SK-N-SH treated with all-trans-retinoic acid at 6 μM for 48 hours (cell line): ENCODE measurements around the gene SMPD4.
"Not testable (repeated sequence)": the region's sequence is repeated elsewhere in the genome, so short reads cannot be mapped to it uniquely, and the experiment has no call there.

ENCODE experiments used
- ATAC-seq: fragments of 200-7000 bp; cut with Tn5 transposase; 3 replicates; pipeline ENCODE4 v1.9.1; 2020; ENCODE audit warnings: mild to moderate bottlenecking, moderate library complexity
- ARNTL ChIP-seq: fragments of 450-650 bp; formaldehyde crosslinking; IDR thresholded peaks from 2 replicates; pipeline ENCODE4 v1.5.0; 2020; ENCODE audit warnings: low read depth, mild to moderate bottlenecking, moderate library complexity, borderline replicate concordance
- BACH2 ChIP-seq: fragments of 250-450 bp; sonication (Bioruptor Pico); IDR thresholded peaks from 2 replicates; pipeline ENCODE4 v1.9.0; 2021; ENCODE audit warnings: mild to moderate bottlenecking, borderline replicate concordance
- CSDC2 ChIP-seq: fragments of 250-450 bp; sonication (Bioruptor Pico); IDR thresholded peaks from 2 replicates; pipeline ENCODE4 v1.5.0; 2020; ENCODE audit warnings: mild to moderate bottlenecking, moderate library complexity
- GLIS3 ChIP-seq: fragments of 250-450 bp; sonication (Bioruptor Pico); IDR thresholded peaks from 2 replicates; pipeline ENCODE4 v1.5.0; 2020; ENCODE audit warnings: mild to moderate bottlenecking, moderate library complexity
- ISL1 ChIP-seq: fragments of 250-450 bp; sonication (Bioruptor Pico); IDR thresholded peaks from 2 replicates; pipeline ENCODE4 v2.1.2; 2022; ENCODE audit warnings: mild to moderate bottlenecking, moderate library complexity
- RARB ChIP-seq: fragments of 250-450 bp; sonication (Bioruptor Pico); IDR thresholded peaks from 2 replicates; pipeline ENCODE4 v1.8.0; 2021; ENCODE audit warnings: mild to moderate bottlenecking, moderate library complexity
- SNAI2 ChIP-seq: fragments of 250-450 bp; sonication (Bioruptor Pico); IDR thresholded peaks from 2 replicates; pipeline ENCODE4 v1.5.0; 2020; ENCODE audit warnings: mild to moderate bottlenecking, moderate library complexity
- TCF4 ChIP-seq: fragments of 250-450 bp; sonication (Bioruptor Pico); IDR thresholded peaks from 2 replicates; pipeline ENCODE4 v1.8.0; 2021; ENCODE audit warnings: mild to moderate bottlenecking, moderate library complexity, borderline replicate concordance
- TOX ChIP-seq: fragments of 250-450 bp; sonication (Bioruptor Pico); IDR thresholded peaks from 2 replicates; pipeline ENCODE4 v1.8.0; 2021; ENCODE audit warnings: mild to moderate bottlenecking, moderate library complexity, borderline replicate concordance
- ZC3H10 ChIP-seq: fragments of 250-450 bp; sonication (Bioruptor Pico); IDR thresholded peaks from 2 replicates; pipeline ENCODE4 v1.5.1; 2021; ENCODE audit warnings: mild to moderate bottlenecking, moderate library complexity
- ZFP30 ChIP-seq: fragments of 450-650 bp; formaldehyde crosslinking; IDR thresholded peaks from 2 replicates; pipeline ENCODE4 v1.5.0; 2022; ENCODE audit warnings: mild to moderate bottlenecking, moderate library complexity
- ZNF565 ChIP-seq: fragments of 450-650 bp; formaldehyde crosslinking; conservative IDR thresholded peaks from 2 replicates; pipeline ENCODE4 v1.5.0; 2020; ENCODE audit warnings: low read depth, mild to moderate bottlenecking, moderate library complexity
- ZNF70 ChIP-seq: fragments of 450-650 bp; formaldehyde crosslinking; IDR thresholded peaks from 2 replicates; pipeline ENCODE4 v1.5.0; 2020; ENCODE audit warnings: mild to moderate bottlenecking, moderate library complexity
- TF ChIP-seq, protein P1 (sequence below): fragments of 250-450 bp; sonication (Bioruptor Pico); IDR thresholded peaks from 2 replicates; pipeline ENCODE4 v1.8.0; 2021; ENCODE audit warnings: low read depth, mild to moderate bottlenecking, moderate library complexity, borderline replicate concordance
- TF ChIP-seq, protein P2 (sequence below): fragments of 250-450 bp; sonication (Bioruptor Pico); IDR thresholded peaks from 2 replicates; pipeline ENCODE4 v1.8.0; 2020; ENCODE audit warnings: mild to moderate bottlenecking, moderate library complexity, borderline replicate concordance

The SMPD4 gene

DNA sequence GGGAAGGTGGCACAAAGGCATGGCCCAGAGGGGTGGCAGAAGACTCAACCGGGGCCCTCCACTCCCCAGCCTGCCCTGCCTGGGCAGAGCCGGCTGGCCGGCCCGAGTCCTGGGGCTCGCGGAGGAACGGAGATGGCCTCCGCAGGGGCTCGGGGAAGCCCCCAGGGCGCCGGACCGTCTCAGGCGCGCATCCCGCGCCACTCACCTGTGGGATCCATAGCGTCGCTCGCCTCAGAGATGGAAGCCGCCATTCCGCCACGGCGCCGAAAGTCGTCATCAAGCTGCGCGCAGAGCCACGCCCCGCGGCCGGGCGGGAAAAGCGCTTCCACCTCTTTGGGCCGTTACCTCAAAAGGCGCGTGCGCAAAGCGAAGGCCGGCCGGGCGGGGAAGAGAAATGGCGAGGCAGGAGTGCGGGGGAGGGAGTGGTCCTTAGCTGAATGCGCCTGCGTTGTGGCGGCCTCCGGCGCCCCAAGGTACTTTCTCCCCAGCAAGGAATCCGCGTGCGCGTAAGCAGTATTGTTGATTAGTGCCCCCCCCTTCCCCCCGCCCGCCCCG lies at the start of gene SMPD4:
Gene SMPD4, minus strand, starts transcription at position 278 of the 555 bp plus-strand sequence. CDS start 5,010 bp downstream, outside the sequence.
- peak; percentile 81 for ATAC-seq
- TF ChIP-seq ISL1 (CRISPR knock-in tag) (no peak), ZFP30 (CRISPR knock-in tag) (no peak), CSDC2 (CRISPR knock-in tag) (no peak), ZNF565 (CRISPR knock-in tag) (no peak), ARNTL (CRISPR knock-in tag) (no peak), SNAI2 (CRISPR knock-in tag) (no peak), TOX (no peak), RARB (CRISPR knock-in tag) (no peak), ZNF70 (no peak)
- TF ChIP-seq, protein P1, sequence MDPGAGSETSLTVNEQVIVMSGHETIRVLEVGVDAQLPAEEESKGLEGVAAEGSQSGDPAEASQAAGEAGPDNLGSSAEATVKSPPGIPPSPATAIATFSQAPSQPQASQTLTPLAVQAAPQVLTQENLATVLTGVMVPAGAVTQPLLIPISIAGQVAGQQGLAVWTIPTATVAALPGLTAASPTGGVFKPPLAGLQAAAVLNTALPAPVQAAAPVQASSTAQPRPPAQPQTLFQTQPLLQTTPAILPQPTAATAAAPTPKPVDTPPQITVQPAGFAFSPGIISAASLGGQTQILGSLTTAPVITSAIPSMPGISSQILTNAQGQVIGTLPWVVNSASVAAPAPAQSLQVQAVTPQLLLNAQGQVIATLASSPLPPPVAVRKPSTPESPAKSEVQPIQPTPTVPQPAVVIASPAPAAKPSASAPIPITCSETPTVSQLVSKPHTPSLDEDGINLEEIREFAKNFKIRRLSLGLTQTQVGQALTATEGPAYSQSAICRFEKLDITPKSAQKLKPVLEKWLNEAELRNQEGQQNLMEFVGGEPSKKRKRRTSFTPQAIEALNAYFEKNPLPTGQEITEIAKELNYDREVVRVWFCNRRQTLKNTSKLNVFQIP (CRISPR knock-in tag): no peak
- TF ChIP-seq, all 23 proteins: peak for 0

DNA sequence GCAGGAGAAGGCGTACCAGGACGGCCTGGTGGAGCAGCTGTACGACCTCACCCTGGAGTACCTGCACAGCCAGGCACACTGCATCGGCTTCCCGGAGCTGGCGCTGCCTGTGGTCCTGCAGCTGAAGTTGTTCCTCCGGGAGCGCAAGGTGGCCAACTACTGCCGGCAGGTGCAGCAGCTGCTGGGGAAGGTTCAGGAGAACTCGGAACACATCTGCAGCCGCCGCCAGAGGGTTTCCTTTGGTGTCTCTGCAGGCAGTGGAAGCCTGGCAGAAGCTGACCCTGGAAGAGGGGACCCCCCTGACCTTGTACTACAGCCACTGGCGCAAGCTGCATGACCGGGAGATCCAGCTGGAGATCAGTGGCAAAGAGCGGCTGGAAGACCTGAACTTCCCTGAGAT lies 49.5 kb upstream of the SMPD4 start:
- ATAC-seq: not testable (repeated sequence)

GRCh38 chr2:130230376-130230775 lies 49.0 kb upstream of the SMPD4 start:
- not testable (repeated sequence) for ATAC-seq

DNA sequence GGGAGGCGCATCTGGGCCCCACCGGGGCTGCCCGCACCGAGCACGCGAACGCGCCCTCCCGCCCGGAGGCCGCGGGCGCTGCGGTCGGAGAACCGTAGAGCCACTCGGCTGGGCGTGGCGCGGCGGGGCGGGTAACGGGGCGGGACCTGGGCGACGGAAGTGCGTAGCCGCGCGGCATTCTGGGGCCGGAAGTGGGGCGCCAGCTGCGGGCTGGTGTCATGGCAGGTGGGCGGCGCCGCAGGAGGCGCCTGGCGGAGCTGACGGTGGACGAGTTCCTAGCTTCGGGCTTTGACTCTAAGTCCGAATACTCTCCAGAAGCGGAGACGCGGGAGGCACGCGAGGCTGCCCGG lies 47.7 kb upstream of the SMPD4 start:
- ATAC-seq: not testable (repeated sequence)

GRCh38 chr2:130228467-130229160 lies 47.2 kb upstream of the SMPD4 start:
- not testable (repeated sequence) for ATAC-seq

DNA sequence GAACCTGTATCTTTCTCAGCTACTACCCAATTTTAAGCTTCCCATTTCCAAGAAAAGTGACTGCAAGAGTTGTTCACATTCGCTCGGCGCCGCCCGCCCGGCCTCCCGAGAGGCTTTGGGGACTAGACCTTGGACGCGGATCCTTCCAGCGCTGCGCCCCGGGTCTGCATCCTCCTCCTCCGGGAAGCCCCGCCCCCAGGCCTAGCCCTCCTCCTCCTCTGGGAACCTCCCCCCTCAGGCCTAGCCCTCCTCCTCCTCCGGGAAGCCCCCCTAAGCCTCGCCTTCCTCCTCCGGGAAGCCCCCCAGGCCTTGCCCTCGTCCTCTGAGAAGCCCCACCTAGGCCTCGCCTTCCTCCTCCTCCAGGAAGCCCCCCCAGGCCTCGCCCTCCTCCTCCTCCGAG lies 46.6 kb upstream of the SMPD4 start:
- ATAC-seq: not testable (repeated sequence)

GRCh38 chr2:130222523-130222922 lies 41.1 kb upstream of the SMPD4 start:
- ATAC-seq: not testable (repeated sequence)

- peak; percentile 19; the same call in 2 of the 3 replicates for ATAC-seq
Observed at GRCh38 chr2:130220505-130220904, 39.1 kb upstream of the SMPD4 start.

DNA sequence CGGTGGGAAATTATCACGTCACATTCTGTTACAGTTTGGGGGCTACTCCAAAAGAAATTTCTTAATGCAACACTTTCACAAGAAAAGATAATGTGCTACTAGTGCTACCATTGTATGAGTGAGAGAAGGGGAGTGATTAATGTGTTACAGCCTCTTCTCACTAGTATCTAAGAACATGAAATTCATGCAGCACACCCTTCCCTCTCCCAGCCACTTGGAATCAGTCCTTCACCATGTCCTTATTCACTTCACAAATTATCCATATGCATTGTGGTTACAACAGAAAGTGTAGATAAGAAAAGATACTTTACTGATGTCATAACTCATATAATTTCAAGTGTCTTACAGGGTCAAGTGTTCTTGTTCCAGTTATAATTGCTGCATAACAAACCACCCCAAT lies 37.7 kb upstream of the SMPD4 start:
- not testable (repeated sequence) for ATAC-seq

- ATAC-seq: not testable (repeated sequence)
Observed at GRCh38 chr2:130207051-130207450, 25.6 kb upstream of the SMPD4 start.

- ATAC-seq: not testable (repeated sequence)
Observed at GRCh38 chr2:130203150-130203549, 21.7 kb upstream of the SMPD4 start.

DNA sequence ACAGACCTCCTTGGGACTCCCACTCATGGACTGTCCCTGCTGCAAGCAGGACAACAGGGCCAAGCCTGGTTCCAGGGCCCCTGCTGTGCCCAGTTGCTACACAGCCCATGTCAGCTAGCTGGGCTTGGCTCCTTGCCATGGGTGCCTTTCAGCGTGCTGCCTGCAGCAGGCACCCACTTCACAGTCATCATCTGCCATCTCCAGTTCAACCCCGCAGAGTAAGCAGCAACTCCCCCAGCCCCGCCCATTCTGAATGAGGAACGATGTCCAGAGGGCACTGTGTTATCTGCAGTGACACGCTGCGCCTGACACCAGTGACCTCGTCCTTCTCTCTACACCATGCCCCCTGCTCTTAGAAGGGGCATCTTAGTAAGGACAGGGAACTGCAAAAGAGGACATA lies 21.1 kb upstream of the SMPD4 start:
- ATAC-seq: not testable (repeated sequence)

GRCh38 chr2:130198343-130198742 lies 16.9 kb upstream of the SMPD4 start, which contains the start of gene TUBA3E:
Gene TUBA3E, minus strand, starts transcription at chr2:130198439. Its CDS starts 79 bp downstream, at chr2:130198360.
- TF ChIP-seq, protein P2, sequence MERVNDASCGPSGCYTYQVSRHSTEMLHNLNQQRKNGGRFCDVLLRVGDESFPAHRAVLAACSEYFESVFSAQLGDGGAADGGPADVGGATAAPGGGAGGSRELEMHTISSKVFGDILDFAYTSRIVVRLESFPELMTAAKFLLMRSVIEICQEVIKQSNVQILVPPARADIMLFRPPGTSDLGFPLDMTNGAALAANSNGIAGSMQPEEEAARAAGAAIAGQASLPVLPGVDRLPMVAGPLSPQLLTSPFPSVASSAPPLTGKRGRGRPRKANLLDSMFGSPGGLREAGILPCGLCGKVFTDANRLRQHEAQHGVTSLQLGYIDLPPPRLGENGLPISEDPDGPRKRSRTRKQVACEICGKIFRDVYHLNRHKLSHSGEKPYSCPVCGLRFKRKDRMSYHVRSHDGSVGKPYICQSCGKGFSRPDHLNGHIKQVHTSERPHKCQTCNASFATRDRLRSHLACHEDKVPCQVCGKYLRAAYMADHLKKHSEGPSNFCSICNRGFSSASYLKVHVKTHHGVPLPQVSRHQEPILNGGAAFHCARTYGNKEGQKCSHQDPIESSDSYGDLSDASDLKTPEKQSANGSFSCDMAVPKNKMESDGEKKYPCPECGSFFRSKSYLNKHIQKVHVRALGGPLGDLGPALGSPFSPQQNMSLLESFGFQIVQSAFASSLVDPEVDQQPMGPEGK: no peak
- TF ChIP-seq TOX (no peak), GLIS3 (no peak), RARB (CRISPR knock-in tag) (no peak), SNAI2 (CRISPR knock-in tag) (no peak), ZNF565 (CRISPR knock-in tag) (no peak), BACH2 (CRISPR knock-in tag) (no peak), CSDC2 (CRISPR knock-in tag) (no peak), TCF4 (CRISPR knock-in tag) (no peak), ZC3H10 (CRISPR knock-in tag) (no peak)
- ATAC-seq: no peak

DNA sequence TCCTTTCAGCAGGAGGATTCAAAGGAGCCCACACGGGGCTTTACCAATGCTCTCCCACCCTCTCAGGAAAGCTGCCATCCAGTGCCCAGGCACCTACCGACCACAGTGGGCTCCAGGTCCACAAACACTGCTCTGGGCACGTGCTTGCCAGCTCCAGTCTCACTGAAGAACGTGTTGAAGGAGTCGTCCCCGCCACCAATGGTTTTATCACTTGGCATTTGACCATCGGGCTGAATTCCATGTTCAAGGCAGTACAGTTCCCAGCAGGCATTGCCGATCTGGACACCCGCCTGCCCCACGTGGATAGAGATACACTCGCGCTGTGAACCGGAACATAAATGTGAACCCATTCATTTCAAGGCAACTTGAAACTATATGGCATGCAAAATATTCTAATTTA lies 14.7 kb upstream of the SMPD4 start:
- not testable (repeated sequence) for ATAC-seq

- ATAC-seq: not testable (repeated sequence)
Observed at GRCh38 chr2:130195089-130195635, 13.8 kb upstream of the SMPD4 start.
